HG03196 (cell line): ENCODE data around the gene KRT76.

Experiments
- ATAC-seq: cut with Tn5 transposase; IDR thresholded peaks from one replicate; pipeline ENCODE4 v1.9.1; 2021; ENCODE audit not compliant: unreplicated experiment

KRT76 gene

DNA sequence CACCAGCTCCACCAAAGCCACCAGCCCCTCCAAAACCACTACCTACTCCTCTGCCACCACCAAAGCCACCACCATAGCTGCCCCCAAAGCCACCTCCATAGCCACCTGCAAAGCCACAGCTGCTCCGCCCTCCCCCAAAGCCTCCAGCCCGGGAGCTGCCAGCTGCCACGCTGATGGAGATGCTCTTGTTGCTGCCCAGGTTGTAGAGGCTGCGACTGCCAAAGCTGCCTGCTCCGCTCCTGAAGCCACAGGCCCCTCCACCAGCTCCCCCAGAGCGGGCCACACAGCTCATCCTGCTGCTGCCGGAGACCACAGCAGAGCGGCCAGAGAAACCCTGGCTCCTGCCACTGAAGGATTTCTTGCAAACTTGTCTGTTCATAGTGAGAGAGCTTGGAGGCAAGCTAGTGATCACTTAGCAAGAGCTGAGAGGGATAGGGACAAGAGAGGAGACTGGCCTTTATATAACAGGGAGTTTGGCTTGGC, at the start of gene KRT76:
Gene KRT76, minus strand, starts transcription at position 433 of the 483 bp plus-strand sequence. Its CDS starts 54 bp downstream, at position 379.
- ATAC-seq, result no peak

DNA sequence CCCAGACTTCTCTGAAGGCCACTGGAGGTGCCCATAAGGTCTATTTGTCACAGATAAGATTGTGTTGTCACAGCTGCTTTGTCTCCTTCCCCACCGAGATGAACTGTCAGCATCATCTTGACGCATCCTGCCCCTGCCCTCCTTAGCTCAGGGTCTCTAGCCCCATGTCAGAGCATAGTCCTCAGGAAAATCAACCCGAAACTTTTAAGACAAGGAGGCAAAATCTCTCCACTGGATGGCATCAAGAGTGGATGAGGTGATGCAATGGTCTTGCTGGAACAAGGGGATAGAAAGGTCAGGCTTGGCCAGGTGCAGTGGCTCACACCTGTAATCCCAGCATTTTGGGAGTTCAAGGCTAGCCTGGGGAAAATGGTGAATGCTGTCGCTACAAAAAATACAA, 48.8 kb upstream of the KRT76 start:
- no peak for ATAC-seq

DNA sequence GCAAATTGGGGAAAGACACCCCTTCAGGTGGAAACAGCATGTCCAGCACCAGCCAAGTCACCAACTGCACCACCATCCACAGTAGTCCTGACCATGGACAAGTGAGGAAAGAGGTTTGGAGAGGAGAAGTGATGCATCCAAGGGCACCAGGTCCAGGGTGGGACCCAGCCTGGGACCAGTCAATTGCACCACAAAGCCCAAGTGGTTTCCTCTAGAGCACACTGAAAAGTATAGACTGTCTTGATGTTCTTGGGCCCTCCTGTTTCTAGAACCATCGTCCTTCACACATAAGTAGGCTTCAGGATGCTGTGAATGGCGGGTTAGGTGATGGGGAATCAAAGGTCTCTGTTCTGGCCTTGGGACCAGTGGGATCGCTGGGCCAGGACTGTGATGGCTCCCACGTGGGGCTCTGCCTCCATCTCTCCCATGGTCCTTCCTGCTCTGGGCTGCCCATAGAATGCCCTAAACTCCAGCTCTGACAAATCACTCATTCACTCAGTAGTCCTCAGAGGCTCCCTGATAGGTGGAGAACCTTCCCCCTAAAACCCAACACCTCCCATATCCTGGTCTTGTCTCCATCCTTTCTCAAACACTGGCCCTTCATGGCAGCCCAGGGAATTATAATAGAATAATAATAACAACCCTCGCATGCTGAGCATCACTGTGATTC, 47.7 kb upstream of the KRT76 start:
- no peak for ATAC-seq

DNA sequence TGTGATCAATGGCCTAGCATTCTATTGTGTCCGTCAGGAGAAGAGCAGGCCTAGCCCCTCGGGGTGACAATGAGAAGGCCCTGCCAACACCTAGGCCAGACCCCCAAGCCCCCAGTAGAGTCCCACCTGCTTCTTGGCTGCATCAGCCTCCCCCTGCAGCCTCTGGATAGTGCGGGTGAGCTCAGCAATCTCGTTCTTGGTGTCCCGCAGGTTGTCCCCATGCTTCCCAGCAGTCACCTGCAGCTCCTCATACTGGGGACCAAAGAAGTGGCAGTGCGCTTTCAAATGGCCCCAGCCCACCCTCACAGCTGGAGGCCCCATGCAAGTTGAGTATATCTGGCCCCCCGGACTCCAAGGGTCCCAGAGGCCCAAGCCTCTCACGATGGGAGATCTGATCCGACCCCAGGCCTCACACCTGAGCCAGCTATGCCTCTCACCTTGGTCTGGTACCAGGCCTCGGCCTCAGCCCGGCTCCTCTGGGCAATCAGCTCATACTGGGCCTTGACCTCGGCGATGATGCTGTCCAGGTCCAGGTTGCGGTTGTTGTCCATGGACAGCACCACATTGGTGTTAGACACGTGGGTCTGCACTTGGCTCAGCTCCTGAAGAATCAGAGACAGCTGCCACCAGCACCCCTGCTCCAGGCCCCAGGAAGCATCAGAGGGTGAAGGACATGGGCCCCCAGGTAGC, 46.8 kb upstream of the KRT76 start:
- no peak for ATAC-seq

DNA sequence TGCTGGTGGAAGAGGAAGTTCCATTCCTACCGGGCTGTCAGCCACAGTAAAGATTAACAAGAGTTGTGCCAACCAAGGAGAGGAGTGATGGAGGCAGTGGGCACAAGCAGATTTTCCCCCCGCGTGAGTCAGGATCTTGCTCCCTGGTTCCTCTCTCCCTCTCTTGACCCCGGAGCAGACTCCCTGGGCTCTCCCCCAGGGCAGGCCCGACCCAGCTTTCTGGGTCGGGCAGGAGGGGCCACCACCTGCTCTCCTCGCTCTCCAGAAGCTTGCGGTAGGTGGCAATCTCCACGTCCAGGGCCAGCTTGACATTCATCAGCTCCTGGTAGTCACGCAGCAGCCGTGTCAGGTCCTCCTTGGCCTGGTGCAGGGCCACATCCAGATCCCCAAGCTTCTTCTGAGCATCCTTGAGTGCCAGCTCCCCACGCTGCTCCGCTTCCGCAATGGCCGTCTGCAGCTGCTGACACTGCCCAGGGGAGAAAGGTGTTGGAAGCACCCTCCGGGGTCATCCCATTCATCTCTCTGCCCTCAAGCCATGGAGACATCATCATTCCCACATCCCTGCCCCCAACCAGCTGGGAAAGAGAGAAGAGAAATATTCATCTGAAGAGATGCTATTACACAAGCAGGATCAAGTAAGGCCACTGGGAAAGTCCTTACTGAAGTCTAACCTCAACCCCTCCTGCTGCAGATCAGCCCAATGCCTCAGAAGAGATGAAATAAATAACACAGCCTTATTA, 45.8 kb upstream of the KRT76 start:
- ATAC-seq, result no peak

DNA sequence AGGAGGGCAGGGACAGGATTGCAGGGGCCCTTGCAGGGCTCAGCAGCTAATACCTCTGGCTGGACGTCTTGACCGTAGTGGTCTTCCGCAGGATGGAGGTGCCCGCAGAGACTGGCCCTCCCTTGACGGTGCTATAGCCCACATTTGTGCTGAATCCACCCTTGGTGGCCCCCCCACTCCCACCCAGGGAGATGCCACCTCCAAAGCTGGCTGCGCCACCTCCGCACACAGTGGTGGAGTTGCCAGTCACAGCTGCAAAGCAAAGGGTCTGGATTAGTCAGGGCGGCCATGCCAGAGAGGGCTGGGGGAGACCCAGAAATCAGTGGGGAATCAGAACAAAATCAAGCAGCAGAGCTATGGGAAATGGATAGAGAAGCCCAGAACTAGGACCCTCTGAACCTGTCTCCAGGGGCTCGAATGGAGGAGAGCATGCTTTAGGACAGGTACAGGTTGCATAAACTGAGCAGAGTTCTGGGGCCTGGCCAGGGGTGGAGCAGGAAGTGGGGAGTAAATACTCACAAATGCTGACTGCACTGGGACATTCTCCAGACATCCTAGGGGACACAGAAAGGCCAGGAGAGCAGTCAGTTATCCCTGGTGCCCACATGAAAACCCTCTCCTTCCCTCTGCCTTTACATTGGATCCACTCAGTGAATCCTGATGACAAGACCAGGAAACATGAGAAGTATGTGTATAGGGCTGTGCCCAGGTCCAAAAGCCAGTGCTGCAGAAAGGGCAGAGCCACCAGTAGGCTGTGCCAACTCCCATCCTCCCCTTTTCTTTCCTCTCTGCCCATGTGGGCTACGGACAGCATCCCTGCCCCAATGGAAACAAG, 44.9 kb upstream of the KRT76 start:
- ATAC-seq, result no peak

DNA sequence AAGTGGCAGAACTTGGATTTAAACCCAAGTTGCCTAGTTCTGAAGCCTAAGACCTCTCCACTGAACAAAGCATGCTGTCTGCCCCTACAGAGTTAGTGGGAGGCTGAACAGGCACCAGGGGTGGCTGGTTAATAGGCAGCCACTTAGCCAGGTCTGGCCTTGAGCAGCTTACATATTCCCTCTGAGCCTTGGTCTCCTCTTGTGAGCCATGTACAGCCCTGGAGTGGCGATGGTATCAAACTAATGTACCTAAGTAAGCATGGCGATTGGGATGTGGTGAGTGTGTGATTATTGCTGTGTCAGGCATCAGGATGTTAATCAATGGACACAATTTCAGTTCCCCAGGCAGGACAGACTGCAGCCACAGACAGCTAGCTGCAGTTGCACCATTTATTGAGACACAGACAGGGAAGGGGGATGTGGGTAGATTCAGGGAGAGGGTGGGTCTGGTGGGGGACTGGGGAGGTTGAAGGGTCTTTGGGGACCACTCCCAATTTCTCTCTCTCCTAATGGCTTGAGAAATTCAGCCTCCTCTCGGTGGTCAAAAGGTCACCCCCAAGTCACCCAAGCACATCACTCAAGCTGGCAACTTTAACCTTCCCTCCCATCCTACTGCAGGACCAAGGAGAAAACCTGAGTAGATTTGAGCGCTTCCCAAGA, 44.1 kb upstream of the KRT76 start:
- no peak for ATAC-seq

DNA sequence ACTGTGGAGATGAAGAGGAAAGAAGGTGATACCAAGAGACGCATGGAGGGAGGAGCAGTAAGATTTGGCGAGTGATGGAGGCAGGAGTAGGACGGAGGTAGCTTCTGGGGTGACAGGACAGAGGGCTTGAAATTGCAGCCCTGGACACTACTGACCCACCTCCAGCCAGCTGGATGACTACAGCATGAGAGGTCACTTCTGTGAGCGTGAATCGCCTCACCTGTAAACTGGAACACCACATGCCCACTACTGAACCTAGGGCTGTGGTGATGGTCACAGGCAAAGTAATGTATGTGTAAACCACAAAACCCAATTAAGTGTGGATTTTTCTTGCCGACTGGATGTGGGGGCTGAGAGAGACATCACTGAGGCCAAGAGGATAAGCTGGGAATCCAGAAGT, 43.4 kb upstream of the KRT76 start:
- no peak for ATAC-seq

DNA sequence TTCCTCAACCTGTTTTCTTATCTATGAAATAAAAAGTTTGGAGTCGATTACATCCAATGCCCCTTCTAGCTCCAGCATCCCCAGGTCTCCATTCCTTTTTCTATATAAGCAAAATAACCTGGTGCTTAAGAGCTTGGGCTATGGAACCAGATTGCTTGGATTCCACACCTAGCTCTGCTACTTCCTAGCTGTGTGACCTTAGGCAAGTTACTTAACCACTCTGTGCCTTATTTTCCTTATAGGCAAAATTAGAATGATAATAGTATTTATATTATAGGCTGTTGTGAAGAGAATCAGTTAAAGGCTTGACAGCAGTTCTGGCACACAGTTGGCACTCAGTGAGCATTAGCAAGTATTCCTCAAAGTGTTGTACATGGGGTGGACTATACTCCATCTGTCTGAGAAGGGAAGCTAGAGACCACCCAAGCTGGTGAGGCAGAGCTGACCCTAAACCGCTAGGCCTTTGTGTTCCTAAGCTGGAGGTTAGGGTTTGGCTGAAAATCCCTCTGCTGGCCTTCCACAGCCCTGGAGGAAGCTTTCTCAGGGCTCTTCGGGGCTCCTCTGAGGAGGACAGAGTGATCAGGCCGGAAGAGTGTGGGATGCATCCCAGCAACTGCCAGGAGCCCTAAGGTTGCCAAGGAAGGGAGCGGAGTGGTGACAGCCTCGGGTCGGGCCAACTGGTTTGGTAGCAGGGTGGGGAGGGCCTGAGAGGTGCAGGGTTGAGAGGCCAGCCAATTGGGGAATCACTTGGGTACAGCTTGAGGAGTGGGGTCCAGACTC, 42.8 kb upstream of the KRT76 start:
- no peak for ATAC-seq

DNA sequence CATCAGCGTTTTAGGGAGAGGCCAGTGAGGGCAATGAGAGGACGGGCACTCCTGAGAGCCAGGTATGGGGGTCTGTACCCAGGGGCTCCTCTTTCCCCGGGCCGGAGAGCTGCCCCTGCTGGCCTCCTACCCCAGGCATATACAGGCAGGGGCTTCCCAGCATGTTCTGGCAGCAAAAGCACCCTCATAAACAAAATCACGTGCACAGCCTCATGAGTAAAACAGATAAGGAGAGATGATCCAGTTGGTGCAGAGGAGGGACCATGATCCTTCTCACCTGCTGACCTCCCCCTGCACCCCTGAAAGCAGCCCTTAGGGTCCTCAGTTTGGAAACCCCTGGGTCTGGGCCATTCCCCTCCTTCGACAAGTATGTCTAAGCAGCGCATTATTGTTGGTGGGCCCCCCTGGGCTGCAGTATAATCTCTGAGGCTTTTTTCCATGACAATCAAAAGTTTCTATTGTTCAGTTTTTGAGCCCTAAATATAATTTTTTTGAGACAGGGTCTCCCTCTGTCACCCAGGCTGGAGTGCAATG, 41.8 kb upstream of the KRT76 start:
- ATAC-seq, result no peak

DNA sequence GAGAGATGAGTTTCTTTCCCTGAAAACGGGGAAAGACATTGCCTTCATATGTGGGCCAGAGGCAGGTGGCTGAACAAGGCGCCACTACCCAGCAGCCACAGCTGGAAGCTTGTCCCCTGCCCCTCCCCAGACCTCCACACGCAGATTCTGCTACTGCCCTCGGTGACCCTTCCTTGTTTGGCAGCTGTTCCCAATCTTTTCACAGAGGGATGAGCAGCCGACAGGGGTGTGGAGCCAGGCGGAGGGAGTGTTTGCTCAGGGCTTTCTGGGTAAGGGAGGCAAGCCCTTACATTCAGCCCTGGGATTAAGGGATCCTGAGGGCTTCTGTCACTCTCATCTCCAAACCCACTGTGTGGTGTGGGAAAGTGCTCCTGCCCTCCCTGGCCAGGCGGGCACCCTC, 41.2 kb upstream of the KRT76 start:
- no peak for ATAC-seq

DNA sequence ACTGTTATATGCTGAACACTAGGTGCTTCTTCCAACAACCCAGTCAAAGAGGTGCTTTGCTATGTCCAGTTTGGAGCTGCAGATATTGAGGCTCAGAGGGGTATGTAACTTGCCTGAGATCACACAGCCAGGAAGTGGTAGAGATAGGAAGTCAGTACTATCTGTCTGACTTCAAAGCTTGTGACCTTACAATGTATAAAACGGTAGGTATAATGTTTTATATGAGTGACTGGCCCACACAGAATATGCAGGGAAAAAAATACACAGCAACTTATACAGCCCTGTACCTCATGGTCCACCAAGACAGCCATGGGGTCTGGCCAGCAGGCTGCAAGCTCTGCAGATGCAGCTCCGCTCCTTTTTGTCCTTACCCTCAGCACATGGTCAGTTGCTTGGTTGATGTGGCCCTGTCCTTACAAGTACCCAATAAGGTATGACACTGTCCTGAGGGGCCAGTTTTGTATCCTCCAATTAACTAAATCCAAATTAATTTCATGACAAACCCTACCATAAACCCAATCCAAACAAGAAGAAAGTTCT, 40.6 kb upstream of the KRT76 start:
- no peak for ATAC-seq

DNA sequence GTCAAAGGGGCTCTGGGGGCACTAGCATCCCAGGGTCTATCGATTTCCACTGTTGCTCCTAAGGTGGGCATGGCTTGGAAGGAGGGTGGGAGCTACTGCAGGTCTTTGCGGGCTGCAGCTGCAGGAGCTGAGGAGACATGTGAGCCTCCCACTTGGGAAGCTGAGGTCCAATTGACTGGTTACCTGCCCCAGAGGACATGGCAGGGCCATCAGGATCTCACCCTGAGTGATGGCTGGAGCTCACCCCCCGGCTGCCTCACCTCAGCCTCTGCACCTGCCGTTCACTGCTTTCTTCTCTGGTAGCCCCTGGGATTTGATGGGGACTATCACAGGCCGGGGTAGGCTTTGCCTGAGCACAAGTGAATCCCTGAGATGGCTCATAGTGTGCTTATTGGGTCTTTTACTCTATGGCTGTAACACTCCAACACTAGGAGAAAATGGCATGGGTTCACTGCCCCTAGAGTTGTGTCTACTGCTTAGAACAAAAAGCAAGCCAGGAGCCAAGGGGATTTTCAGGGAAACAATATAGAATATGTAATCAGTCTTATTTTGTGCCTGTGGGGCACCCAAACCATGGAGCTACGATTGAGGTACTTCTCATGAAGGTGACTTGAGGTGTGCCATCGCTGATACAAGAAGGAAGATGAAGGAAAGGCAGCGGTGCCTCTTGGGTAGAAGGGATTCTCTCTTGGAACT, 40.0 kb upstream of the KRT76 start:
- no peak for ATAC-seq

DNA sequence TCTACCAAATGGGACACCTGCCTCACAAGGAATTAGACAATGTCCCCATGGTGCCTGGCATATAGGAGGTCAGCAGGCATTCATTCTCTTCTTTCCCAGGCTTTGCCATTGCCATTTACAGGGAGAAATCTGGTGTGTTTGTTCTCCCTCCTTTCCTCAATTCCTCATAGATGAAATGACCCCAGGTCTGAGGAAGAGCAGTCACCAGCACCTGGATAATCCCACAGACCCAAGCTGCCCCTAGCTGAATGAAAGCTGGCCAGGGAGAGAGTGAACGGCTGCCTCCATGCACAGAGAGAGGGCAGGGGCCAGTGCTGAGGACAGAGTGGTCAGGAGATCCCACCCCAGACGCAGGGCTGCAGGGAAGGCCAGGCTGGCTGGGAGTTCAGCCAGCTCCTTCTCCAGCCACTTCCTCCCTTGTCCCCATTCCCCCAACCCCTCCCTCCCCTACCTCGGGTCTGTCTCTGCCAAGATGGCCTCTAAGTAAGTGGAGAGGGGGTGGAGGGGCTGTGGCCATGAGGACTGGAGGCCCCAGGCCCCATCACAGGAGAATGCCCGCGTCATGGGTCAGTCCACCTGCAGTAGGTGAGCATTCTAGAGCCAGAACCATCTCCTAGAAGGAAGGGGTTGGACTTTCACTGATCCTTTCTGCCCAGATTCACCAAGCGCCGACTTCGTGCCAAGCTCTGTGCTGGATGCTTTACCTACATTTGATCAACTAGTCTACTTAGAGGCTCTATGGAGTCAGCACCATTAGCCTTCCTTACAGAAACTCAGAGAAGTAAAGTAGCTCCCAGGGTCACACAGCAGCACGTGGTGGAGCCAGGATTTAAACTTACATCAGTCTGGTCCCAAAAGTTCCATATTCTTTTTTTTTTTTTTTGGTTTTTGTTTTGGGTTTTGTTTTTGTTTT, 38.8 kb upstream of the KRT76 start:
- ATAC-seq, result no peak

DNA sequence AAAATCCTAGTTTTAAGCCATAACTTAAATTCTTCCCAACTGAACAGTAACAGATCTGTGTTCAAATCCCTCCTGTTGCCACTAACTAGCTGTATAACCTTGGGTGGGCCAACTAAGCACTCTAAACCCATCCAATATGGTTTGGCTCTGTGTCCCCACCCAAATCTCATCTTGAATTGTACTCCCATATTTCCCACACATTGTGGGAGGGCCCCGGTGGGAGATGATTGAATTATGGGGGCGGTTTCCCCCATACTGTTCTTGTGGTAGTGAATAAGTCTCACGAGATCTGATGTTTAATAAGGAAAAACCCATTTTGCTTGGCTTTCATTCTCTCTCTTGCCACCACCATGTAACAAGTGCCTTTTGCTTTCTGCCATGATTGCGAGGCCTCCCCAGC, 38.0 kb upstream of the KRT76 start:
- ATAC-seq, result no peak

DNA sequence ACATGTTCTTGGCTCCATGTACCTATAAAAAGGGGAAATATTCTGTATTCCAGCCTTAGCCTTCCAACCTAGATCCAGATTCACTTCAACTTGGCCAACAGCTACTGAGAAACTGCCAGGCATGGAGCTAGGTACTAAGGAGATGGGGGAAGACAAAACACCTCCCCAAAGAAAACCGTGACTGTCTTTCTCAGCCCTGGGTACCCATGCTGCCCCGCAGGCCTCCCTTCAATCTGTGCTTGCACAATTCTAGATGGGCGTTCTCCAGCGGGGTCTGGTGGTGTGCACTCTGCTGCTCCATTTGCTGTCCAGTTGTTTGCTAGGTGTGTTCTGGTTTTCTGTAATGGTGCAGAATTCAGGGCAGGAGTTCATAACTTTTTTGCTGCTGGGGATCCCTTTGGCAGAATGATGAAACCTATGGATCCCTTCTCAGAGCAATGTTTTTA, 37.6 kb upstream of the KRT76 start:
- ATAC-seq, result no peak

DNA sequence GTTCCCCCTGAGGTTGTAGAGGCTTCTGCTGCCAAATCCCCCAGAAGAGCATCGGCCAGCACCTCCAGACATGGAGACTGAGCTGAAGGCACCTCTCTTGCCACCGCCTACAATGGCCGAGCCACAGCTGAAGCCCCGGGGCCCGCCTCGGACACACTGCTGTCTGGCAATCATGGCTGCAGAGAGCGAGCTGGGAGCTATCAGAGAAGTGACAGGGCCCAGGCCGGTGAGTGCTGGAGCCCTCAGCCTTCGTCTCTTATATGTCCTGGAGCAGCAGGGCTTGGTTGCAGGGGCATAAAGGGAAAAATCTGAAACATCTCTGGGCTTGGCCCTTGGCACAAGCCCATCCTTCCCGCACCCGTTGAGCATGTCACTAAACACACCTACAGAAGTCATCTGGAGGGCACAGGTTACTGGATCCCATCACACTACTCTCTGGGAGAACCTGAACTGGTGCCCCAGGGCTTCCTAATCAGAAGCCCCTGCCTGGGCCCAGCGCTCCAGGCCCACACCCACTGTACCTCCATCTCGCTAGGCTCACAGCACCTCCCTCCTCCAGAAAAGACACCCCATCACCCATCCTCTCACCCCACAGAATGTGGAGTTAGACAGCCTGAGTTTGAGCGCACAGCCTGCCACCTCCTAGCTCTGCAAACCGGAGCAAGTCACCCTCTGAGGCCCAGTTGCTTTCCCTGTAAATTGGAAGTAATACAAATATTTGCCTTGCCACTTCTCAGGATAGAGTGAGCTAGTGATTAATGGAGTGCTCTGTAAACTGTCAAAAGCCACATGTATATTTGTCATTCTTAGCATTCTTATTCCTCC, 37.0 kb upstream of the KRT76 start, which contains the start of gene KRT4:
Gene KRT4, minus strand, starts transcription at position 232 of the 825 bp plus-strand sequence. Its CDS starts 58 bp downstream, at position 174.
- no peak for ATAC-seq
